Measurements from ENCODE around the gene POLK.
"Not testable (repeated sequence)": the region's sequence is repeated elsewhere in the genome, so short reads cannot be mapped to it uniquely, and the experiment has no call there.

GRCh38 chr5:75489847-75490246, 21.8 kb upstream of the POLK start:
- not testable (repeated sequence) for TF ChIP-seq EZH2 (IDR thresholded peaks at IDR 0.05; ENCODE audit: low read length, unreplicated experiment); CTCF (conservative IDR thresholded peaks at IDR 0.05; ENCODE audit: low read depth, low read length); EZH2phosphoT487 (IDR thresholded peaks at IDR 0.05; ENCODE audit: borderline replicate concordance, low read length)
